Erythroblast (primary cell): Measurements from ENCODE around the gene FRMD5.

Source experiments
- DNase-seq, 2 experiments: peaks; one replicate each; lab custom pipeline; 2025; lab: John Stamatoyannopoulos, UW
- GATA1 ChIP-seq: IDR thresholded peaks from 2 replicates; pipeline ENCODE4 v1.6.1; 2011; ENCODE audit warnings: low read depth, mild to moderate bottlenecking, control low read depth, low read length, moderate library complexity
- POLR2A ChIP-seq: IDR thresholded peaks from 2 replicates; pipeline ENCODE4 v1.6.1; 2011; ENCODE audit warnings: mild to moderate bottlenecking, low read length

FRMD5 gene

GRCh38 chr15:43828061-43828657 is 366.9 kb downstream of the FRMD5 start:
- TF ChIP-seq GATA1 (no peak), POLR2A (no peak)
- DNase-seq = peak; percentile 12 to 37

- TF ChIP-seq GATA1 (no peak), POLR2A (peak; percentile 72)
Measured at GRCh38 chr15:43826508-43827341, 368.3 kb downstream of the FRMD5 start, which contains the start of gene WDR76. TSS of gene WDR76 (plus strand) at chr15:43827002. CDS start at chr15:43827033, 31 bp downstream.

GRCh38 chr15:43826029-43826507 is 369.0 kb downstream of the FRMD5 start:
- DNase-seq = no peak
- TF ChIP-seq POLR2A = no peak
- no peak for TF ChIP-seq GATA1

More at GRCh38 chr15:43826508-43827341, 368.3 kb downstream of the FRMD5 start, which contains the start of gene WDR76:
- peak; percentile 93 to 94 for DNase-seq

- DNase-seq = peak; percentile 20 to 37
Measured at GRCh38 chr15:43825305-43825704, 369.8 kb downstream of the FRMD5 start.

- no peak for TF ChIP-seq GATA1
- TF ChIP-seq POLR2A = peak; percentile 98
- peak; percentile 96 to 97 for DNase-seq
Measured at GRCh38 chr15:43824302-43825246, 370.5 kb downstream of the FRMD5 start, which contains the start of gene MFAP1. TSS of gene MFAP1 (minus strand) at chr15:43824690. CDS start at chr15:43824569, 121 bp downstream.

GRCh38 chr15:43821505-43821904 is 373.6 kb downstream of the FRMD5 start:
- no peak for TF ChIP-seq GATA1
- no peak for TF ChIP-seq POLR2A
- DNase-seq = no peak
